WTC11 (cell line): ENCODE results near the gene MCUR1. TPM values are rescaled to one million over a fixed set of nuclear protein-coding genes. Genes with fewer than 3 reads are reported as not detected.

Experiments
- ATAC-seq: fragments of 200-7000 bp; cut with Tn5 transposase; 2 replicates; pipeline ENCODE4 v1.10.0; 2021; ENCODE audit warnings: mild to moderate bottlenecking, moderate library complexity
- CTCF ChIA-PET: fragments of 300-600 bp; sonication (Branson Sonifier 250); formaldehyde crosslinking; loops from one replicate; lab custom pipeline; 2021; ENCODE audit warnings: antibody characterized with exemption; lab: Charles Lee
- POLR2A ChIA-PET: fragments of 350-600 bp; sonication (Branson Sonifier 250); formaldehyde crosslinking; loops from one replicate; lab custom pipeline; 2021; ENCODE audit warnings: antibody characterized with exemption; lab: Charles Lee
- DNase-seq: peaks from one replicate; pipeline ENCODE4 v3.0.0; 2021; ENCODE audit warnings: low spot score
- H3K27ac Mint-ChIP-seq: 2 replicates; pipeline ENCODE4 v1.8.0; 2021; ENCODE audit warnings: mixed read lengths
- H3K27me3 Mint-ChIP-seq: 2 replicates; pipeline ENCODE4 v1.8.0; 2021; ENCODE audit warnings: low read depth, mild to moderate bottlenecking, moderate library complexity, mixed read lengths
- H3K36me3 Mint-ChIP-seq: 2 replicates; pipeline ENCODE4 v1.8.0; 2021; ENCODE audit warnings: mixed read lengths
- H3K4me1 Mint-ChIP-seq: 2 replicates; pipeline ENCODE4 v1.8.0; 2022; ENCODE audit warnings: mixed read lengths
- H3K4me3 Mint-ChIP-seq: 2 replicates; pipeline ENCODE4 v1.8.0; 2021; ENCODE audit warnings: mild to moderate bottlenecking, moderate library complexity, mixed read lengths
- H3K9me3 Mint-ChIP-seq: 2 replicates; pipeline ENCODE4 v1.8.0; 2021; ENCODE audit warnings: mixed read lengths
- ESRRA ChIP-seq: sonication (generic); formaldehyde crosslinking; IDR thresholded peaks from 2 replicates; pipeline ENCODE4 v1.8.1; 2022; ENCODE audit warnings: mild to moderate bottlenecking, missing genetic modification reagents, borderline replicate concordance
- GRHL2 ChIP-seq: fragments of 250-450 bp; sonication (Bioruptor Pico); IDR thresholded peaks from 2 replicates; pipeline ENCODE4 v1.8.0; 2022; ENCODE audit warnings: mild to moderate bottlenecking, moderate library complexity; ENCODE audit not compliant: insufficient replicate concordance, severe bottlenecking
- MYBL2 ChIP-seq: sonication (generic); formaldehyde crosslinking; IDR thresholded peaks from 2 replicates; pipeline ENCODE4 v1.8.1; 2023; ENCODE audit warnings: mild to moderate bottlenecking, moderate library complexity, missing genetic modification reagents
- NFYB ChIP-seq: sonication (generic); formaldehyde crosslinking; conservative IDR thresholded peaks from 2 replicates; pipeline ENCODE4 v1.8.0; 2022; ENCODE audit warnings: low read depth, missing genetic modification reagents
- SP1 ChIP-seq: sonication (generic); formaldehyde crosslinking; conservative IDR thresholded peaks from 2 replicates; pipeline ENCODE4 v1.8.1; 2022; ENCODE audit warnings: missing genetic modification reagents
- ZNF138 ChIP-seq: sonication (generic); formaldehyde crosslinking; conservative IDR thresholded peaks from 2 replicates; pipeline ENCODE4 v1.8.1; 2022; ENCODE audit warnings: mild to moderate bottlenecking, moderate library complexity, missing genetic modification reagents
- ZNF232 ChIP-seq: sonication (generic); formaldehyde crosslinking; IDR thresholded peaks from 2 replicates; pipeline ENCODE4 v1.8.0; 2022; ENCODE audit warnings: mild to moderate bottlenecking, missing genetic modification reagents
- total RNA-seq: library from RNA; stranded (reverse); gene quantifications from 3 replicates; pipeline ENCODE4 v1.2.3, GENCODE V29; 2021
- TF ChIP-seq, protein P1 (sequence below): sonication (generic); formaldehyde crosslinking; IDR thresholded peaks from 2 replicates; pipeline ENCODE4 v1.8.0; 2022; ENCODE audit warnings: missing genetic modification reagents
- TF ChIP-seq, protein P2 (sequence below): sonication (generic); formaldehyde crosslinking; IDR thresholded peaks from 2 replicates; pipeline ENCODE4 v1.8.0; 2023; ENCODE audit warnings: missing genetic modification reagents
- TF ChIP-seq, protein P3 (sequence below): fragments of 250-450 bp; sonication (Bioruptor Pico); conservative IDR thresholded peaks from 2 replicates; pipeline ENCODE4 v1.9.0; 2021; ENCODE audit warnings: mild to moderate bottlenecking
- TF ChIP-seq, protein P4 (sequence below): fragments of 250-450 bp; sonication (Bioruptor Pico); IDR thresholded peaks from 2 replicates; pipeline ENCODE4 v1.9.0; 2021; ENCODE audit warnings: moderate library complexity, mild to moderate bottlenecking, inconsistent platforms, borderline replicate concordance
- TF ChIP-seq, protein P5 (sequence below): sonication (generic); formaldehyde crosslinking; conservative IDR thresholded peaks from 2 replicates; pipeline ENCODE4 v1.8.1; 2023; ENCODE audit warnings: mild to moderate bottlenecking, low read depth, missing genetic modification reagents, moderate library complexity
- TF ChIP-seq, protein P6 (sequence below): sonication (generic); formaldehyde crosslinking; IDR thresholded peaks from 2 replicates; pipeline ENCODE4 v1.8.0; 2023; ENCODE audit warnings: missing genetic modification reagents, mild to moderate bottlenecking, borderline replicate concordance

Gene MCUR1
- total RNA-seq, 1 experiment from 2014 or later = 28.1 TPM

DNA sequence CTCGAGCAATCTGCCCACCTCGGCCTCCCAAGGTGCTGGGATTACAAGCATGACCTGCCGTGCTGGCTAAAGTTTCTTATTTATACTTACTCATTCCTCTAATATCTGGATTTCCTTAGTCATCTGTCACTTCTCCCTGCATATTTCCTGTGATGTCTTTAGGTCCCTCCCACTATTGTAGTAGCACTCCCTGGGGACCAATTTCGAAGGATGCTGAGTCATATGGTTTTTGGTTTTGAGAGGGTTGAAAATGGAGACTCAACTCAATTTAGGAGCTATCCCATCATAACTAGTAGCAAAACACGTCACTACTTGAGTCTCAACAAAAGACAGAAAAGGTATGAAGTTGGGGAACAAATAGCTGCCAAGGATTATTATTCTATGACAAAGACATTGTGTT, 20.2 kb downstream of the MCUR1 start (continued):
- no peak for TF ChIP-seq ESRRA
- TF ChIP-seq MYBL2 = no peak
- TF ChIP-seq, protein P1, sequence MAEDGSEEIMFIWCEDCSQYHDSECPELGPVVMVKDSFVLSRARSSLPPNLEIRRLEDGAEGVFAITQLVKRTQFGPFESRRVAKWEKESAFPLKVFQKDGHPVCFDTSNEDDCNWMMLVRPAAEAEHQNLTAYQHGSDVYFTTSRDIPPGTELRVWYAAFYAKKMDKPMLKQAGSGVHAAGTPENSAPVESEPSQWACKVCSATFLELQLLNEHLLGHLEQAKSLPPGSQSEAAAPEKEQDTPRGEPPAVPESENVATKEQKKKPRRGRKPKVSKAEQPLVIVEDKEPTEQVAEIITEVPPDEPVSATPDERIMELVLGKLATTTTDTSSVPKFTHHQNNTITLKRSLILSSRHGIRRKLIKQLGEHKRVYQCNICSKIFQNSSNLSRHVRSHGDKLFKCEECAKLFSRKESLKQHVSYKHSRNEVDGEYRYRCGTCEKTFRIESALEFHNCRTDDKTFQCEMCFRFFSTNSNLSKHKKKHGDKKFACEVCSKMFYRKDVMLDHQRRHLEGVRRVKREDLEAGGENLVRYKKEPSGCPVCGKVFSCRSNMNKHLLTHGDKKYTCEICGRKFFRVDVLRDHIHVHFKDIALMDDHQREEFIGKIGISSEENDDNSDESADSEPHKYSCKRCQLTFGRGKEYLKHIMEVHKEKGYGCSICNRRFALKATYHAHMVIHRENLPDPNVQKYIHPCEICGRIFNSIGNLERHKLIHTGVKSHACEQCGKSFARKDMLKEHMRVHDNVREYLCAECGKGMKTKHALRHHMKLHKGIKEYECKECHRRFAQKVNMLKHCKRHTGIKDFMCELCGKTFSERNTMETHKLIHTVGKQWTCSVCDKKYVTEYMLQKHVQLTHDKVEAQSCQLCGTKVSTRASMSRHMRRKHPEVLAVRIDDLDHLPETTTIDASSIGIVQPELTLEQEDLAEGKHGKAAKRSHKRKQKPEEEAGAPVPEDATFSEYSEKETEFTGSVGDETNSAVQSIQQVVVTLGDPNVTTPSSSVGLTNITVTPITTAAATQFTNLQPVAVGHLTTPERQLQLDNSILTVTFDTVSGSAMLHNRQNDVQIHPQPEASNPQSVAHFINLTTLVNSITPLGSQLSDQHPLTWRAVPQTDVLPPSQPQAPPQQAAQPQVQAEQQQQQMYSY (CRISPR knock-in tag) = no peak
- TF ChIP-seq, protein P2, sequence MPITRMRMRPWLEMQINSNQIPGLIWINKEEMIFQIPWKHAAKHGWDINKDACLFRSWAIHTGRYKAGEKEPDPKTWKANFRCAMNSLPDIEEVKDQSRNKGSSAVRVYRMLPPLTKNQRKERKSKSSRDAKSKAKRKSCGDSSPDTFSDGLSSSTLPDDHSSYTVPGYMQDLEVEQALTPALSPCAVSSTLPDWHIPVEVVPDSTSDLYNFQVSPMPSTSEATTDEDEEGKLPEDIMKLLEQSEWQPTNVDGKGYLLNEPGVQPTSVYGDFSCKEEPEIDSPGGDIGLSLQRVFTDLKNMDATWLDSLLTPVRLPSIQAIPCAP = no peak
- no peak for TF ChIP-seq GRHL2 (CRISPR knock-in tag)

DNA sequence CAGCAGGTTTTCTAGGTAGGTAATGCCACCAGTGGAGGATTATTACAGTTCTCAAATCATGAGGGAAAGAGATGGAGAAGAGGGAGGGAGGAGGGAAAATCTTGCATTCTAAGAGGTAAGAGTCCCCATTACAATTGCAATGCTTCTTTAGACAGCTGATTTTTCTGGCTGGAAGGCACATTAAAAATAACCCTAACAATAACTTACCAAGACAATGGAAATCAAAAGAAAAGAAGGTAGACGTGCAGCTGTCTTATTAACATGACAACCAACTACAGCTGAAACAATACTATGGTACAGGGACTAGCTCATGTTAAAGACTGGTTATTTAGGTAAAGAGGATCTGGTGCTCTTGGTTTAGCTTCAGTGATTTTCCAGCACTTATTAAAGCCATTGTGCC, 24.6 kb downstream of the MCUR1 start:
- no peaks in the 10 kb centered on the region for H3K27me3 Mint-ChIP-seq
- CTCF ChIA-PET = interaction anchor here (0.7 to 0.8 kb wide), 2 partner anchors 262 to 312 kb away, joined by 3 read pairs; no protein-coding TSS in a partner anchor
- no peak overlapping the region for H3K4me3 Mint-ChIP-seq
- DNase-seq (no peak), ATAC-seq (no peak)
- H3K9me3 Mint-ChIP-seq = peaks cover 6% of the 10 kb centered on the region
- peaks cover 9% of the 10 kb centered on the region for H3K4me1 Mint-ChIP-seq
- peaks cover 30% of the 10 kb centered on the region for H3K36me3 Mint-ChIP-seq
- TF ChIP-seq SP1 (CRISPR knock-in tag) = no peak
- POLR2A ChIA-PET = interaction anchor here (0.6 kb wide), 1 partner anchor 99 kb away, joined by 6 read pairs; no protein-coding TSS in a partner anchor
- H3K27ac Mint-ChIP-seq = peak overlapping the region; percentile 25; the same call in 1 of the 2 replicates

DNA sequence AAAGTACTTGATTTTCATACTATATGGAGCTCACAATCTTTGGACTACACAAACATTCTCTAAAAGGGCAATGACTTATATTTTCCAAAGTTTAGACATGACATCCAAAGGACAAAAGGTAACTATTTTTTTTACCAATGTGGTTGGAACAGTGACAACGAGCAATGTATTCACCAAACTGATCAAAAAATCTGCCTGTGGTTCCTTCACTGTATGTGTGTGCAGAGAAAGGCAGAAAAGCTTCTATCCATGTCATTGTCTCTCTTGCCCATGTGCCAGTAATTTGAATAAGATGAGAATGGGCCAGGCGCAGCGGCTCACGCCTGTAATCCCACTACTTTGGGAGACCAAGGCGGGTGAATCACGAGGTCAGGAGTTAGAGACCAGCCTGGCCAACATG, 25.5 kb downstream of the MCUR1 start:
- Mint-ChIP-seq H3K9me3 (peaks cover 6% of the 10 kb centered on the region), H3K4me3 (no peak overlapping the region), H3K36me3 (peaks cover 30% of the 10 kb centered on the region), H3K27me3 (no peaks in the 10 kb centered on the region), H3K27ac (no peak overlapping the region), H3K4me1 (peaks cover 9% of the 10 kb centered on the region)
- ChIA-PET POLR2A (no interaction called here), CTCF (no interaction called here)
- TF ChIP-seq ZNF138 (CRISPR knock-in tag) (no peak), NFYB (CRISPR knock-in tag) (no peak), ZNF232 (CRISPR knock-in tag) (no peak)
- TF ChIP-seq, protein P3, sequence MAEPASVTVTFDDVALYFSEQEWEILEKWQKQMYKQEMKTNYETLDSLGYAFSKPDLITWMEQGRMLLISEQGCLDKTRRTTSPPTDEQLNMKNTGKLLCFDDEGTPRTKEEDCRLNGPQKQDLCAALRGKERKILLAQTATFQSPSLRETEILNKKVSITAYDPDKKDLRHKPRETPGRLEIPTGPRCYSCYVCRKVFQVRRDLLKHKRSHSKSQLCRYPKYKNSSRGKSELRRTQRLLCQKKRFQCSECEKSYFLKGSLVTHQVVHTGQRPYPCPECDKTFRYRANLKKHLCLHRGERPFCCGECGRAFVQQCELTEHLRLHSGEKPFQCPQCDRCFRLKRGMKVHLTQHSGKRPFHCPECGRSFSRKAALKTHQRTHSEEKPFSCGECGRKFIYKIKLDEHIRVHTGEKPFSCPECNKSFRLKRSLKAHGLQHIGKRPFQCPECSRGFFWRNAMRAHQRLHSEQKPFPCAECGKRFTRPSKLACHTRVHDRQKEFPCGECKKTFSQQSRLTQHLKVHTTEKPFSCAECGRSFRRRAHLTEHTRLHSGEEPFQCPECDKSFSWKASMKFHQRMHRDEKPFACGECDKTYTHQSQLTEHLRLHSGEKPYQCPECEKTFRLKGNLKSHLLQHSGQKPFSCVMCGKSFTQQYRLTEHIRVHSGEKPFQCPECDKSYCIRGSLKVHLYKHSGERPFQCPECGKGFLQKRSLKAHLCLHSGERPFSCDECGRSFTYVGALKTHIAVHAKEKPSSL = no peak
- TF ChIP-seq, protein P4, sequence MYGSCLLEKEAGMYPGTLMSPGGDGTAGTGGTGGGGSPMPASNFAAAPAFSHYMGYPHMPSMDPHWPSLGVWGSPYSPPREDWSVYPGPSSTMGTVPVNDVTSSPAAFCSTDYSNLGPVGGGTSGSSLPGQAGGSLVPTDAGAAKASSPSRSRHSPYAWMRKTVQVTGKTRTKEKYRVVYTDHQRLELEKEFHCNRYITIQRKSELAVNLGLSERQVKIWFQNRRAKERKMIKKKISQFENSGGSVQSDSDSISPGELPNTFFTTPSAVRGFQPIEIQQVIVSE (CRISPR knock-in tag) = no peak
- TF ChIP-seq, protein P5, sequence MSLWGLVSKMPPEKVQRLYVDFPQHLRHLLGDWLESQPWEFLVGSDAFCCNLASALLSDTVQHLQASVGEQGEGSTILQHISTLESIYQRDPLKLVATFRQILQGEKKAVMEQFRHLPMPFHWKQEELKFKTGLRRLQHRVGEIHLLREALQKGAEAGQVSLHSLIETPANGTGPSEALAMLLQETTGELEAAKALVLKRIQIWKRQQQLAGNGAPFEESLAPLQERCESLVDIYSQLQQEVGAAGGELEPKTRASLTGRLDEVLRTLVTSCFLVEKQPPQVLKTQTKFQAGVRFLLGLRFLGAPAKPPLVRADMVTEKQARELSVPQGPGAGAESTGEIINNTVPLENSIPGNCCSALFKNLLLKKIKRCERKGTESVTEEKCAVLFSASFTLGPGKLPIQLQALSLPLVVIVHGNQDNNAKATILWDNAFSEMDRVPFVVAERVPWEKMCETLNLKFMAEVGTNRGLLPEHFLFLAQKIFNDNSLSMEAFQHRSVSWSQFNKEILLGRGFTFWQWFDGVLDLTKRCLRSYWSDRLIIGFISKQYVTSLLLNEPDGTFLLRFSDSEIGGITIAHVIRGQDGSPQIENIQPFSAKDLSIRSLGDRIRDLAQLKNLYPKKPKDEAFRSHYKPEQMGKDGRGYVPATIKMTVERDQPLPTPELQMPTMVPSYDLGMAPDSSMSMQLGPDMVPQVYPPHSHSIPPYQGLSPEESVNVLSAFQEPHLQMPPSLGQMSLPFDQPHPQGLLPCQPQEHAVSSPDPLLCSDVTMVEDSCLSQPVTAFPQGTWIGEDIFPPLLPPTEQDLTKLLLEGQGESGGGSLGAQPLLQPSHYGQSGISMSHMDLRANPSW (CRISPR knock-in tag) = no peak
- TF ChIP-seq, protein P6, sequence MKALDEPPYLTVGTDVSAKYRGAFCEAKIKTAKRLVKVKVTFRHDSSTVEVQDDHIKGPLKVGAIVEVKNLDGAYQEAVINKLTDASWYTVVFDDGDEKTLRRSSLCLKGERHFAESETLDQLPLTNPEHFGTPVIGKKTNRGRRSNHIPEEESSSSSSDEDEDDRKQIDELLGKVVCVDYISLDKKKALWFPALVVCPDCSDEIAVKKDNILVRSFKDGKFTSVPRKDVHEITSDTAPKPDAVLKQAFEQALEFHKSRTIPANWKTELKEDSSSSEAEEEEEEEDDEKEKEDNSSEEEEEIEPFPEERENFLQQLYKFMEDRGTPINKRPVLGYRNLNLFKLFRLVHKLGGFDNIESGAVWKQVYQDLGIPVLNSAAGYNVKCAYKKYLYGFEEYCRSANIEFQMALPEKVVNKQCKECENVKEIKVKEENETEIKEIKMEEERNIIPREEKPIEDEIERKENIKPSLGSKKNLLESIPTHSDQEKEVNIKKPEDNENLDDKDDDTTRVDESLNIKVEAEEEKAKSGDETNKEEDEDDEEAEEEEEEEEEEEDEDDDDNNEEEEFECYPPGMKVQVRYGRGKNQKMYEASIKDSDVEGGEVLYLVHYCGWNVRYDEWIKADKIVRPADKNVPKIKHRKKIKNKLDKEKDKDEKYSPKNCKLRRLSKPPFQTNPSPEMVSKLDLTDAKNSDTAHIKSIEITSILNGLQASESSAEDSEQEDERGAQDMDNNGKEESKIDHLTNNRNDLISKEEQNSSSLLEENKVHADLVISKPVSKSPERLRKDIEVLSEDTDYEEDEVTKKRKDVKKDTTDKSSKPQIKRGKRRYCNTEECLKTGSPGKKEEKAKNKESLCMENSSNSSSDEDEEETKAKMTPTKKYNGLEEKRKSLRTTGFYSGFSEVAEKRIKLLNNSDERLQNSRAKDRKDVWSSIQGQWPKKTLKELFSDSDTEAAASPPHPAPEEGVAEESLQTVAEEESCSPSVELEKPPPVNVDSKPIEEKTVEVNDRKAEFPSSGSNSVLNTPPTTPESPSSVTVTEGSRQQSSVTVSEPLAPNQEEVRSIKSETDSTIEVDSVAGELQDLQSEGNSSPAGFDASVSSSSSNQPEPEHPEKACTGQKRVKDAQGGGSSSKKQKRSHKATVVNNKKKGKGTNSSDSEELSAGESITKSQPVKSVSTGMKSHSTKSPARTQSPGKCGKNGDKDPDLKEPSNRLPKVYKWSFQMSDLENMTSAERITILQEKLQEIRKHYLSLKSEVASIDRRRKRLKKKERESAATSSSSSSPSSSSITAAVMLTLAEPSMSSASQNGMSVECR = no peak
- ATAC-seq = no peak
- no peak for DNase-seq
